ENCODE data around the gene CC2D1A.

The CC2D1A gene

DNA sequence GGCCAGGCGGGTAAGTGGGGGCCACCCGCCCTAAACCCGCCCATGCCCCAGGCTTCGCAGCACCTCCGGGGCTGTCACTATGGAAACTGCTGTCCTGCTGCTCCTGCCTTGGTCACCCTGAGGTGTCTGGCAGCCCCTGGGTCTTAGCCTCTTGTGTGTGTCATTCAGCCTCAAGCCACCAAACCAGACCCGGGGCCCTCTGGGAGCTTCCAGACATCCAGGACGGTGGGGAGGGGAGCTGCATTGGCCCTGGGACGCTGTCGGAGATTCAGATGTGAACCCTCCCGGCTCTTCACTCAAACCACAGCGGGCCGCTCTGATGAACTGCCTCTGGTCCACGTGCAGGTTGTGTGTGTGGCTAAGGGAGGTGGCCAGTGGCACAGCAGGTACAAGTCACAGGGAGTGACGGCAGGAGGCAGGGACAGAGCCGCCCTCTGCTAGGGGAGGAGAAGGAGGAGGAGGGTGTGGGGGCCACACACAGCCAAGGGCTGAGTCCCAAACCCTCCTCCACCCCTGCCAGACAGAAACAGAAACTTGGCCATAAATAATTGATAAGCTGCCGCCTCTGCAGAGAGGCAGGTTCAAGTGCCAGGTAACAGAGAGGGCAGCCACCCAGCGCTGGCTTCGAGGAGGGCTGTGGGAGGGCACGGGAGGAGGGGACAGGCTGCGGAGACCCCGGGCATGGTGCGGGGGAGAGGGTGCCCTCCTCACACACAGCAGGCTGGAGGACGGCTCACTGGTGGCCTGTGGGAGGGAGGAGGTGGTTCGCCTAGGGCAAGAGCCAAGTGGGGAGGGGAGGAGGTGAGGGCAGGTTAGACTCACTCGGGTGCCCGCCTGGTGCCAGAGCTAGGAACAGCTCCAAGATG, 21.0 kb upstream of the CC2D1A start:
- TF ChIP-seq YY1 (IDR thresholded peaks at IDR 0.05; ENCODE audit: insufficient read depth, insufficient read length) (no peak), SUZ12 (IDR thresholded peaks at IDR 0.05; ENCODE audit: extremely low read depth, insufficient read depth, insufficient read length) (no peak), ZNF274 (IDR thresholded peaks at IDR 0.05; ENCODE audit: low read depth, low read length) (no peak)

DNA sequence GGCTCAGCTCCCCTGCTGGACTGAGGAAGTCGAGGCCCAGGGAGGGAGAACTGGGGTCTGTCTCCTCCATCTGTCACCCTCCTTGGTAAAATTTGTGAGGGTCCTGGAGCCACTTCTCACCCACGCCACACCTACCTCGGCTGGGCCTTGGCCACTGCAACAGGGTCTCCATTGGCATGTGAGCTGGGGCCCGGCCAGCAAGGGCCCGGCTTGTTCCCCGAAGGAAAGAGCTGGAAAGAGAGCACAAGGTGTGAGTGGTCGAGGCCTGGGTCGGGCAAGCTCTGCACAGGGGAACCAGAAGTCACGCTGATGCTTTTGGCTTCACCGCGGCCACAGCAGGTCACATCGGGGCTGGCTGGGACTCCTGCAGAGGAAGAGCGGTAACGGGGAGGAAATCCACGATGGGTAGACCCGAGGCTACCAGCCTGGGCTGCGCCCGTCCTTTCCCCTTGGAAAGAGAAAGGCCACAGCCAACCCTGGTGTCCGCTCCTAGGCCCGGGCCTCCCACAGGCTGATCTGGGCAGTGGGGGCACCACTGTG, 20.1 kb upstream of the CC2D1A start:
- no peak overlapping the region for H3K9ac ChIP-seq (ENCODE audit: insufficient read length, low read depth)
- TF ChIP-seq ZNF274 (IDR thresholded peaks at IDR 0.05; ENCODE audit: low read depth, low read length) (no peak), SUZ12 (IDR thresholded peaks at IDR 0.05; ENCODE audit: extremely low read depth, insufficient read depth, insufficient read length) (no peak), YY1 (IDR thresholded peaks at IDR 0.05; ENCODE audit: insufficient read depth, insufficient read length) (no peak)
- H3K9me3 ChIP-seq (ENCODE audit: insufficient read depth, low read length): no peaks in the 10 kb centered on the region
- peaks cover 35% of the 10 kb centered on the region for H3K4me1 ChIP-seq (ENCODE audit: insufficient read depth, insufficient read length)
- H3K27me3 ChIP-seq (ENCODE audit: insufficient read depth, insufficient read length): peaks cover 2% of the 10 kb centered on the region
- no peaks in the 10 kb centered on the region for H3K36me3 ChIP-seq (ENCODE audit: insufficient read depth, insufficient read length, low read length)
- H3K4me3 ChIP-seq (ENCODE audit: insufficient read length, low read depth): no peak overlapping the region
- no peak for DNase-seq (ENCODE audit: low read depth, low spot score)

More for the DNA sequence above, 21.0 kb upstream of the CC2D1A start:
- DNase-seq (ENCODE audit: low read depth, low spot score): no peak
- no peaks in the 10 kb centered on the region for H3K9me3 ChIP-seq (ENCODE audit: insufficient read depth, low read length)
- no peaks in the 10 kb centered on the region for H3K36me3 ChIP-seq (ENCODE audit: insufficient read depth, insufficient read length, low read length)
- H3K4me1 ChIP-seq (ENCODE audit: insufficient read depth, insufficient read length): peaks cover 40% of the 10 kb centered on the region
- H3K4me3 ChIP-seq (ENCODE audit: insufficient read length, low read depth): no peak overlapping the region
- H3K9ac ChIP-seq (ENCODE audit: insufficient read length, low read depth): no peak overlapping the region
- peaks cover 2% of the 10 kb centered on the region for H3K27me3 ChIP-seq (ENCODE audit: insufficient read depth, insufficient read length)

DNA sequence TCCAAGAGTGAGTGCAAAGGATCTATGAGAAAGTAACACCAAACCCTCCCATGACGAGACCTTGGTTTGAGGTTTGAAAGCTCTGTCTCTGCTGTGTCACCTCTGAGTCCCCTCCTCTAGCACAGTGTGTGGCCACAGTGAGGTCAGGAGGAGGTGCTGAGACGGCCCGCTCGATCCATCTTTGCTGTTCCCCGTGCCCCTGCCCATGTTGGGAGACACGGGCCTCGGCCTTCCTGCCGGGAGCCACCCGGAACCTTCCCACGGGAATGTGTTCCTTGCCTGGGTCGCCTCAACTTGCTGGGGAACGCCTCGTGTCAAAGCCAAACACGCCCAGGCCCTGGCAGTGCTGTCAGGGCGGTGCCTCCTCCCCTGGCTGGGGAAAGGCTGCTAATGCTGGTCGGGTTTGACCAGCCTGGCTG, 19.0 kb upstream of the CC2D1A start:
- peaks cover 27% of the 10 kb centered on the region for H3K4me1 ChIP-seq (ENCODE audit: insufficient read depth, insufficient read length)
- H3K36me3 ChIP-seq (ENCODE audit: insufficient read depth, insufficient read length, low read length): no peaks in the 10 kb centered on the region
- H3K4me3 ChIP-seq (ENCODE audit: insufficient read length, low read depth): no peak overlapping the region
- TF ChIP-seq SUZ12 (IDR thresholded peaks at IDR 0.05; ENCODE audit: extremely low read depth, insufficient read depth, insufficient read length): no peak
- TF ChIP-seq ZNF274 (IDR thresholded peaks at IDR 0.05; ENCODE audit: low read depth, low read length): no peak
- no peak for TF ChIP-seq YY1 (IDR thresholded peaks at IDR 0.05; ENCODE audit: insufficient read depth, insufficient read length)
- DNase-seq (ENCODE audit: low read depth, low spot score): no peak
- H3K9me3 ChIP-seq (ENCODE audit: insufficient read depth, low read length): no peaks in the 10 kb centered on the region
- H3K9ac ChIP-seq (ENCODE audit: insufficient read length, low read depth): no peak overlapping the region
- H3K27me3 ChIP-seq (ENCODE audit: insufficient read depth, insufficient read length): peaks cover 2% of the 10 kb centered on the region

DNA sequence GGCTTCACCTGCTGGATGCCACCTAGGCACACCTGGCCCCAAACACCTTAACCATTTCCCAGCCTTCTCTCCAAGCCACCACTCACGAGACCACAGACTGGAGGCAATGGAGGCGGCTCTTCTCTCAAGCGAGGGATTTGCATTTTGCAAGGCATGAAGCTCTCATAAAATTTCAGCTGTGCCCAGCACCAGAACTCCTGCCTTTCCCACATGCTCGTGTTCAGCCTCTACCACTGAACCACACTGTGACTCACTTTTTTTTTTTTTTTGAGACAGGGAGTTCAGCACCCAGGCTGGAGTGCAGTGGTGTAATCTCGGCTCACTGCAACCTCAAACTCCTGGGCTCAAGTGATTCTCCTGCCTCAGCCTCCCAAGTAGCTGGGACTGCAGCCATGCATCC, 18.5 kb upstream of the CC2D1A start:
- peak overlapping the region; percentile 36 for H3K9ac ChIP-seq (ENCODE audit: insufficient read length, low read depth)
- H3K27me3 ChIP-seq (ENCODE audit: insufficient read depth, insufficient read length): peaks cover 2% of the 10 kb centered on the region
- no peaks in the 10 kb centered on the region for H3K9me3 ChIP-seq (ENCODE audit: insufficient read depth, low read length)
- H3K36me3 ChIP-seq (ENCODE audit: insufficient read depth, insufficient read length, low read length): no peaks in the 10 kb centered on the region
- no peak for DNase-seq (ENCODE audit: low read depth, low spot score)
- no peak for TF ChIP-seq YY1 (IDR thresholded peaks at IDR 0.05; ENCODE audit: insufficient read depth, insufficient read length)
- no peak for TF ChIP-seq ZNF274 (IDR thresholded peaks at IDR 0.05; ENCODE audit: low read depth, low read length)
- no peak for TF ChIP-seq SUZ12 (IDR thresholded peaks at IDR 0.05; ENCODE audit: extremely low read depth, insufficient read depth, insufficient read length)
- no peak overlapping the region for H3K4me3 ChIP-seq (ENCODE audit: insufficient read length, low read depth)
- H3K4me1 ChIP-seq (ENCODE audit: insufficient read depth, insufficient read length): peaks cover 23% of the 10 kb centered on the region

DNA sequence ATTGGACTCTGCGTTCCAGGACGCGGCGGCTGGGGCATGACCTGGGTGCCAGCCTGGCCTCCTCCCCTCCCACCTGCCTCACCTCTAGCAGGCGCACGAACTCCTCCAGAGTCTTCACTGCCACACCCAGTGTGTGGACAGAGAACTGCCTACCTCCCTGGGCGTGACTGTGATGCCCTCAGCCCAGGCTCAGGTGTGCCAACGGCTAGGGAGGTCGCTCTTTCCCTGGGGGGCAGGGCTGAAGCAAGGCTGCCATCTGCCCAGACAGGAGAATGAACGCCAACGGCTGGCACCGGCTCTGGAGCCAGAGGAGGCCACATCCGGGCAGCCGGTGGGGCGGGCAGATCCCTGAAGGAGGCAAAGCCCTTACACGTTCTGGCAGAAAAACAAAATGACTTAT, 17.7 kb upstream of the CC2D1A start:
- Histone ChIP-seq H3K4me3 (ENCODE audit: insufficient read length, low read depth) (no peak overlapping the region), H3K36me3 (ENCODE audit: insufficient read depth, insufficient read length, low read length) (no peaks in the 10 kb centered on the region), H3K27me3 (ENCODE audit: insufficient read depth, insufficient read length) (peaks cover 2% of the 10 kb centered on the region), H3K9ac (ENCODE audit: insufficient read length, low read depth) (no peak overlapping the region), H3K9me3 (ENCODE audit: insufficient read depth, low read length) (no peaks in the 10 kb centered on the region), H3K4me1 (ENCODE audit: insufficient read depth, insufficient read length) (peaks cover 23% of the 10 kb centered on the region)
- TF ChIP-seq ZNF274 (IDR thresholded peaks at IDR 0.05; ENCODE audit: low read depth, low read length) (no peak), YY1 (IDR thresholded peaks at IDR 0.05; ENCODE audit: insufficient read depth, insufficient read length) (no peak), SUZ12 (IDR thresholded peaks at IDR 0.05; ENCODE audit: extremely low read depth, insufficient read depth, insufficient read length) (no peak)
- no peak for DNase-seq (ENCODE audit: low read depth, low spot score)

DNA sequence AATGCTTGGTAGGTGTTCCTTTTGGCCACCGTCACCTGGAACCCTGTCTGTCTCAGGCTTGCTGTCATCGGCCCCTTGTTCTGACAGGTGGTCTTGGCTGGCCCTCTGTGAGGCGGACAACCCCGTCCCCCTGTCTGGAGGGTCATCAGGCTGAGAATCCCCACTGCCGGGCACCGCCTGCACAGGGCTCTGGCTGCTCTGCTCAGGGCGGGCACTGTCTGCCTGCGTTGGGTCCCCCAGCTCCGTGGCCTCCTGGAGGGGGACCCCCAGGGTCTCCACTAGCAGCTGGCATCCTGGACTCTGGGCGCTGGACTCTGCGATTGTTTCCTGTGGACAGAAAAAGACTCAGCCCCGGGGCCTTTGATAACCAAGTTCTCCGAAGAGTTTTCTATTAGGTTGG, 15.9 kb upstream of the CC2D1A start:
- no peak overlapping the region for H3K4me3 ChIP-seq (ENCODE audit: insufficient read length, low read depth)
- no peak for DNase-seq (ENCODE audit: low read depth, low spot score)
- H3K9me3 ChIP-seq (ENCODE audit: insufficient read depth, low read length): no peaks in the 10 kb centered on the region
- H3K36me3 ChIP-seq (ENCODE audit: insufficient read depth, insufficient read length, low read length): no peaks in the 10 kb centered on the region
- H3K27me3 ChIP-seq (ENCODE audit: insufficient read depth, insufficient read length): peaks cover 2% of the 10 kb centered on the region
- peaks cover 17% of the 10 kb centered on the region for H3K4me1 ChIP-seq (ENCODE audit: insufficient read depth, insufficient read length)
- TF ChIP-seq ZNF274 (IDR thresholded peaks at IDR 0.05; ENCODE audit: low read depth, low read length): no peak
- no peak for TF ChIP-seq SUZ12 (IDR thresholded peaks at IDR 0.05; ENCODE audit: extremely low read depth, insufficient read depth, insufficient read length)
- no peak for TF ChIP-seq YY1 (IDR thresholded peaks at IDR 0.05; ENCODE audit: insufficient read depth, insufficient read length)
- no peak overlapping the region for H3K9ac ChIP-seq (ENCODE audit: insufficient read length, low read depth)

DNA sequence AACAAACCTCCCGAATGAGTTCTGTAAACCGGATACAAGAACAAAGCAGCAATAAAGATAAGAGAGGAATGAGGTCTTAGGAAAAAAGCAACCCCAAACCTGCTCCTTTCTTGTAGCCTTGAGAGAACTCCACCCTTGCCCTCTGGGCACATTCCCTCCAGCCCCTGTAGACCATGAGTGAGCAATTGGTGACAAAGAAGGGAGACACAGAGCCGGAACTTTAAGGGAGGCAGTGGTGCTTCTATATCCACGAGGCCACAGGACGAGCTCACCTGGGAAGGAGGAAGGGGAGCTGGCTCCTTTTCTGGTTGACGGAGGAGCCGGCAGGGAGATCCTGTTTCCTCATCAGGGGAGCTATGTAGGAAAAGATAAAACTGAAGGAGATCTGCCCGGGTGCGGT, 13.1 kb upstream of the CC2D1A start:
- no peak for TF ChIP-seq ZNF274 (IDR thresholded peaks at IDR 0.05; ENCODE audit: low read depth, low read length)
- no peak for TF ChIP-seq YY1 (IDR thresholded peaks at IDR 0.05; ENCODE audit: insufficient read depth, insufficient read length)
- TF ChIP-seq SUZ12 (IDR thresholded peaks at IDR 0.05; ENCODE audit: extremely low read depth, insufficient read depth, insufficient read length): no peak
- H3K9me3 ChIP-seq (ENCODE audit: insufficient read depth, low read length): no peaks in the 10 kb centered on the region
- H3K4me1 ChIP-seq (ENCODE audit: insufficient read depth, insufficient read length): peaks cover 9% of the 10 kb centered on the region
- H3K36me3 ChIP-seq (ENCODE audit: insufficient read depth, insufficient read length, low read length): no peaks in the 10 kb centered on the region
- H3K9ac ChIP-seq (ENCODE audit: insufficient read length, low read depth): no peak overlapping the region
- no peak overlapping the region for H3K4me3 ChIP-seq (ENCODE audit: insufficient read length, low read depth)
- no peak for DNase-seq (ENCODE audit: low read depth, low spot score)
- H3K27me3 ChIP-seq (ENCODE audit: insufficient read depth, insufficient read length): no peaks in the 10 kb centered on the region

Measured in NT2/D1 (cell line).